ENCODE results near the gene CRISPLD2. TPM values are rescaled to one million over a fixed set of nuclear protein-coding genes. Genes with fewer than 3 reads are reported as not detected.

CRISPLD2 gene
- total and polyA plus RNA-seq, 10 of the 15 experiments (the other 5 are each of a cell fraction or from before 2014, with no cell fraction given), result 0.03 to 0.30 (median 0.08) TPM; not detected in 5

GRCh38 chr16:84890427-84890826, 70.6 kb downstream of the CRISPLD2 start:
- ATAC-seq (no peak), DNase-seq (ENCODE audit: low read depth, low spot score) (no peak), FAIRE-seq (no peak)
- Histone ChIP-seq H3K4me3 (no peak overlapping the region), H3K4me2 (ENCODE audit: control insufficient read depth, insufficient read depth) (no peak overlapping the region), H3K79me2 (ENCODE audit: control insufficient read depth, insufficient read depth, low read length) (no peaks in the 10 kb centered on the region), H3K4me1 (ENCODE audit: control insufficient read depth, insufficient read depth, low read length) (peaks cover 6% of the 10 kb centered on the region), H3K36me3 (ENCODE audit: control insufficient read depth in 2 of 2, insufficient read depth in 2 of 2, low read length in 1 of 2) (no peaks in the 10 kb centered on the region), H3K27me3 (replicated peaks in 1 of 2; ENCODE audit: control insufficient read depth in 2 of 2, insufficient read depth in 2 of 2, low read length in 1 of 2) (no peaks in the 10 kb centered on the region; a peak in 2 of 4 replicates), H3K9ac (ENCODE audit: control insufficient read depth, insufficient read depth, low read length) (no peak overlapping the region), H3K27ac (ENCODE audit: control insufficient read depth, insufficient read depth) (no peak overlapping the region), H4K20me1 (ENCODE audit: control insufficient read depth, insufficient read depth) (no peaks in the 10 kb centered on the region), H2AFZ (ENCODE audit: control insufficient read depth, low read depth, low read length) (no peak overlapping the region), H3K9me3 (replicated peaks; ENCODE audit: control insufficient read depth, insufficient read depth, low read length) (no peaks in the 10 kb centered on the region)
- no TSS peak for BruUV-seq (replicated peaks)
- ChIA-PET SMC1A (ENCODE audit: uncharacterized antibody, unreplicated experiment) (no interaction called here), RAD21 (ENCODE audit: unreplicated experiment) (no interaction called here), POLR2A (no interaction called here), CTCF (interaction anchor here (1.1 to 1.5 kb wide), 2 partner anchors 61 to 62 kb away, joined by 4 to 5 read pairs; no protein-coding TSS in a partner anchor)
- intact Hi-C loops (cut with micrococcal nuclease; ENCODE audit: unreplicated experiment) (loop anchor here (10.0 kb wide), 1 partner anchor 136 kb away; no protein-coding TSS in a partner anchor), in situ Hi-C loops (cut with MboI) (no loop called here)
- 66% methylated on average over 9 of the region's 9 CpGs for WGBS (ENCODE audit: insufficient coverage, insufficient replicate concordance, low lambda C conversion rate, missing lambda C conversion rate)
- TF ChIP-seq ZBTB11 (CRISPR knock-in tag; IDR thresholded peaks at IDR 0.05) (no peak), NFYA (IDR thresholded peaks at IDR 0.05; ENCODE audit: borderline replicate concordance, low read depth, low read length) (no peak)

Measured in GM12878 (cell line).